RPMI8226 (cell line): ENCODE measurements around the gene MOB3A.
"Not testable (repeated sequence)": the region's sequence is repeated elsewhere in the genome, so short reads cannot be mapped to it uniquely, and the experiment has no call there.

Experiments used
- DNase-seq: peaks from one replicate; pipeline ENCODE4 v3.0.0-alpha.2; 2015

Gene MOB3A

GRCh38 chr19:2096034-2096479 is at the start of gene MOB3A:
TSS of gene MOB3A (minus strand) at chr19:2096326. CDS start at chr19:2078560, 17,766 bp downstream.
- peak; percentile 94 for DNase-seq

DNA sequence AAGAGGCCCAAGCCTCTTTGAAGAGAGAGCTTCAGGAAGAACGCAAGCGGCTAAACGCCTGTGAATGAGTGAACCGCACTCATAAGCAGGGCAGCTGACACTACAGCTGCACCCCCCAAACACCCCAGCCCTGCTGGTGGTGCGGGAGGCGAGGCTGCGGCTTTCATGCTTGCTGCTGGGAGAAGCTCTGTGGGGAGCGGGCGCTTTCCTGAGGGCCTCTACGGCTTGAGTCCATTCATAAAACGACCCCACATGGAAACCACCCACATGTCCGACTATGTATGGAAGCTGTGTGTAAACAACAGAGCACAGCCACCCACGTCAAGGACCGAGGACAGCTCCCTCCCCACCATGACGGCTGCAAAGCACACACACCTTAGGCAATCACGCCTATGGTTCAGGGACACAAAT is 49.7 kb upstream of the MOB3A start:
- DNase-seq, result no peak

- DNase-seq, result no peak
Observed at GRCh38 chr19:2144190-2144589, 48.1 kb upstream of the MOB3A start.

- DNase-seq, result no peak
Observed at GRCh38 chr19:2142173-2142829, 46.2 kb upstream of the MOB3A start.

GRCh38 chr19:2140138-2140569 is 44.0 kb upstream of the MOB3A start:
- no peak for DNase-seq

GRCh38 chr19:2139385-2140137 is 43.4 kb upstream of the MOB3A start:
- no peak for DNase-seq

GRCh38 chr19:2138061-2138728 is 42.1 kb upstream of the MOB3A start:
- no peak for DNase-seq

DNA sequence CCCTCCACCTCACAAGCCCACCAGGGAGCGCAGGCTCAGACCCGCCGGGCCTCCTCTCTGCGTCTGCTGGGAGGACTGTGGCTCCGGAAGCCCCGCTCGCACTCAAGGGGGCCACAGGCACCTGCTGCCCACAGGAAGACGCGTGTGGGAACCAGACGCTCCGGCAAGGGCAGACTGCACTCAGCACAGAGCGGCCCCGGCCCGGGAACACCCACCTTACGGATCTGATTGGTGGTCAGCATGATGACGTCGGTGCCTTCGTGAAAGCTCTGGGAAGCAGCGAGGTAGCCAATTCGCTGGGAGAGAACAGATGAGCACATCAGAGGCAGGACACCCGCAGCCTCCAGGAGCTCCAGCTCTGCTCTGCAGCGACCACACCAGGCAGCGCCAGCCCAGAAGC is 40.7 kb upstream of the MOB3A start:
- no peak for DNase-seq

GRCh38 chr19:2135474-2136402 is 39.6 kb upstream of the MOB3A start:
- DNase-seq, result no peak

DNA sequence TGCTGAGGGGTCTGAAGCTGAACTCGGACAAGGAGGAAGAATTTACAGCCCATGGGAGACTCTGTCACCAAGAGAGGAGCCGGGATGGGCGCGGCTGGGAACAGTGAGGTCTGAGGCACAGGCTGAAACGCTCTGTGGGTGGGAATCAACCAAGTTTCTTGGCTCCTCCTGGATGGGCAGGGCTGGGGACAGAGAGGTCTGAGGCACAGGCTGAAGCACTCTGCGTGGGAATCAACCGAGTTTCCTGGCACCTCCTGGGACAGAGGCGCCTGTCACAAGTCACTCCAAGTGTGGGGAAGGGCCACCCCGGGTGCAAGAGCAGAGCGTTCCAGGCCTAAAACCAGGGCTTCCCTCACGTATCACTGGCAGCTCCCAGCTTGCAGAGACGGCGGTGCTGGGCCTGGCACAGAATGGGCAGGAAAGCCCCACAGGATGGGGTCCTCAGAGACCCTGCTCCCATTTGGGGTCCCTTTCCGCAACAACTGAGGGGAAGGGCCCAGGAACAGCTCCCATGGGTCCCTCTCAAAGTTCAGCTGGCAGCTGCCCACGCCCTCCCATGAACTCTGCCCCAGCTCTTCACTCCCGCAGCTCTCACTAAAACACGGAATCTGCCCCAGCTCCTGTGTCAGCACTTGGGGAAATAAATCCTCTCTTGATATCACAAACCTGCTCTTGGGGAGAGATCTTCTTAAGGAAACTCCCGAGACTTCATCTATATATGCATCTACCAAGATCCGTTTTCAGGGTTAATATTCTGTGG is 36.8 kb upstream of the MOB3A start:
- no peak for DNase-seq

DNA sequence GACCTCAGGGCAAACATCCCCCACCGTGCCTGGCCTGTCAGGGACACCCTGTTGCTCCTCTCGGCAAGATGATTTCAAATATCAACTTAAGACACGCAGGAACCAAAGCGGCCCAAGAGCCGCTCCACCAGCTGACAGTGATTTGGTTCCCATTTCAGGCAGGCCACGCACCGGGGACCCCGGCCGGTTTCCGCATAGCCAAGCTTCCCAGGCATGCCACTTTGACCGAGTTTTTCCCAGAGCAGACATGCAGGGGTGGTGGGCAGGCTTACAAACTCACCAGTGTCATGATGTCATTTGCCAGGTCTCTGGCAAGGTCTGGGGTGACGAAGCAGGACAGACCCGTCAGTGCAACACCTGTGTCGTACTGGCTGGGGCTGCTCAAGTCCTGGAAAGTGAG is 36.1 kb upstream of the MOB3A start:
- DNase-seq, result no peak

DNA sequence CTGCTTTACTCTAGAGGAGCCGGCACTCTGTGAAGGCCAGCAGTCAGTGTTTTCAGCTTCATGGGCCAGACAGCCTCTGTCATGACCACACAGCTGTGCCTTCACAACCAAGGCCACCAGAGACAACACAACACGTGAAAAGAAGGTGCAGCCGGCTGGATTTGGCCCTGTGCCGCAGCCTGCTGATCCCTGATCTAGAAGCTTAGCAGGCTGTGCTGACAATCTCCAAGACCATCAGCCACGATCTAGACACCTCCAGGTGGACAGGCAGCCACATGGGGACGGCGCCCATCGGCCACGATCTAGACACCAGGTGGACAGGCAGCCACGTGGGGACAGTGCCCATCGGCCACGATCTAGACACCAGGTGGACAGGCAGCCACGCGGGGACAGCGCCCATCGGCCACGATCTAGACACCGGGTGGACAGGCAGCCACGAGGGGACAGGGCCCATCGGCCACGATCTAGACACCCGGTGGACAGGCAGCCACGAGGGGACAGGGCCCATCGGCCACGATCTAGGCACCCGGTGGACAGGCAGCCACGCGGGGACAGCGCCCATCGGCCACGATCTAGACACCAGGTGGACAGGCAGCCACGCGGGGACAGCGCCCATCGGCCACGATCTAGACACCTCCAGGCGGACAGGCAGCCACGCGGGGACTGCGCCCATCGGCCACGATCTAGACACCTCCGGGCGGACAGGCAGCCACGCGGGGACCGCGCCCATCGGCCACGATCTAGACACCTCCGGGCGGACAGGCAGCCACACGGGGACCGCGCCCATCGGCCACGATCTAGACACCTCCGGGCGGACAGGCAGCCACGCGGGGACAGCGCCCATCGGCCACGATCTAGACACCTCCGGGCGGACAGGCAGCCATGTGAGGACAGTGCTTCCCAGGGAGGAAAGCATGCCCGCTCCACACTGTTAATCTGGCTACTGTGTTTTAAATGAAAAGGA is 35.2 kb upstream of the MOB3A start:
- not testable (repeated sequence) for DNase-seq

DNA sequence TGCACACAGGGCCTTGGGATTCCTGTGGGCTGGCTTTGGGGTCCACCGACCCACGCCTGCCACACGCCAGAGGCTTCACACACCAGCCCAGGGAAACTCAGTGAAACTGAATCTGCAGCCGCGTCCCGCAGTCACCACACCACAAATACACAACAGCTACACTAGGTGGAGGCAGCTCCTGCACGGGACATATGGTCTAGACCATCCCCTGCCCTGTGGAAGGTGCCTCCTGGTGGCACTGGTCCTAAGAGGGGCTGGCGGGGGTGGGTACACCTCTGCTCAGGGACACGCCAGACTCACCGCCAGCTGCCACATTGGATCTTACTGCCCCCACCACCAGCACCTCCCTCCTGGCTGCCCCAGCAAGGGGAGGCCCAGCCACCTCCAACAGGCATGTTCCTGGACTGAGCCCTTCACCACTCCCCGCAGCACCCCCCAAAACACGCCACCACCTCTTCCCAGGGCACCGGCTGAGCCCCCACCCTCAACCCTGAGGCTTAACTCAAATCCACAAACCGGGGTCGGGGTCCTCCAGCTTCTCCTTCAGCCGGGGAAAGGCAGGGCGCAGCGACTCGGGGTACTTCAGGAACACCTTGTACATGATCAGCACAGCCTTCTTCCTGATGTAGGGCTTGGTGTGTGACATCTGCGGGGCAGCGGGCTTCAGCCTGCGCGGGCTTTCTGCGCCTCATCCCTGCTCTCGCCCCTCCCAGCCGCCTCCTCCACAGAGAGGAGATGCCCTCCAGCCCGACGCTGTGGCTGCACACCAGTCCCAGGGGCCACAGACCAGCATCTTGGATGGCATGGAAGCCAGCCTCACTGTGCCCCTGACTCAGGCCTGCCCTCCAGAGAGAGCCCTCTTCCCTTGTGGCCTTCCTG is 34.0 kb upstream of the MOB3A start:
- DNase-seq, result no peak

- no peak for DNase-seq
Observed at GRCh38 chr19:2129486-2129885, 33.4 kb upstream of the MOB3A start.

DNA sequence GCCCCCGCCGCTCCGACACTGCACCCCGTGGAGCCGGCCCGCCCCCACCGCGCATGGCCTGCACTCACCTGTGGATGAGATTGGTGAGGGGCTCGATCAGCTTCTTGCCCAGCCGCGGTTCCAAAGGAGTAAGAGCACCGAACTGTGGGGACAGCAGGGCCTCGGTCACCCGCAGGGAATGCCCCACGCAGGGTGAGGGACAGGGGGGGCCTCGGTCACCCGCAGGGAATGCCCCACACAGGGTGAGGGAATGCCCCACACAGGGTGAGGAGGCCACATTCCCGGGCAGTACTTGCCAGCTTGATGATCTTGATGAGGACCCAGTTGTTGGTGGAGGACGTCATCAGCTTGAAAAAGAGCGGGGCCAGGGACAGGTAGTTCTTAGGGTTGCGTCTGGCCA is 32.9 kb upstream of the MOB3A start:
- no peak for DNase-seq

DNA sequence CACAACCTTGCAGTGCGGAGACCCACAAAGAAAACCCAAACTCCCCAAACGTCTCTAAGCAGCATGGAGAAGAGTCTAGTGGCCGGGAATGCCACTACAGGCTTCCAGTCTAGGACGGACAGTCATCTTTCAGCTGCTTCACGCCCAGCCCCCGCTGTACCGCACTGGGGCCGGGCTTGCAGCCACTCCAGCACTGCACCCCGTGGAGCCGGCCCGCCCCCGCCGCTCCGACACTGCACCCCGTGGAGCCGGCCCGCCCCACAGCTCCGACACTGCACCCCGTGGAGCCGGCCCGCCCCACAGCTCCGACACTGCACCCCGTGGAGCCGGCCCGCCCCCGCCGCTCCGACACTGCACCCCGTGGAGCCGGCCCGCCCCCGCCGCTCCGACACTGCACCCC is 32.1 kb upstream of the MOB3A start:
- not testable (repeated sequence) for DNase-seq

- DNase-seq, result no peak
Observed at GRCh38 chr19:2127758-2128157, 31.6 kb upstream of the MOB3A start.

- DNase-seq, result no peak
Observed at GRCh38 chr19:2126879-2127518, 30.9 kb upstream of the MOB3A start.
